Adrenal gland (tissue), 12 donors: ENCODE measurements around the gene CREB5. TPM values are rescaled to one million over a fixed set of nuclear protein-coding genes. Genes with fewer than 3 reads are reported as not detected.

ENCODE experiments used
- DNase-seq, 7 donors: peaks; one replicate each; pipeline ENCODE4 v3.0.0-alpha.2; 2019 to 2020
- H3K27ac ChIP-seq, 5 donors: fragments of 200-600 bp; sonication (generic) in 4 of 5; 1 replicate in 3 of 5; 2 replicates in 2 of 5; pipeline versions ENCODE4 v1.5.1 to v1.8.0; 2016 to 2020; ENCODE audit warnings: mild to moderate bottlenecking in 1 of 5
- H3K27me3 ChIP-seq: fragments of 200-600 bp; 2 replicates; pipeline ENCODE4 v1.8.0; 2021
- H3K36me3 ChIP-seq, 2 donors: fragments of 200-600 bp; replicated peaks in 1 of 2; 1 replicate in 1 of 2; 2 replicates in 1 of 2; pipeline versions ENCODE4 v1.5.1 to v1.8.0; 2018 to 2022
- H3K4me1 ChIP-seq, 2 donors: fragments of 200-600 bp; replicated peaks in 1 of 2; 1 replicate in 1 of 2; 2 replicates in 1 of 2; pipeline versions ENCODE4 v1.5.1 to v1.8.0; 2018 to 2021
- H3K4me3 ChIP-seq, 4 donors: fragments of 200-600 bp; sonication (generic) in 3 of 4; one replicate each; pipeline ENCODE4 v1.5.1; 2016 to 2018
- H3K9me3 ChIP-seq, 3 donors: fragments of 200-600 bp; sonication (generic) in 1 of 3; replicated peaks in 1 of 3; 1 replicate in 2 of 3; 2 replicates in 1 of 3; pipeline versions ENCODE4 v1.5.1 to v1.8.0; 2016 to 2021
- POLR2A ChIP-seq, 2 donors: fragments of 450-650 bp; IDR thresholded peaks; one replicate each; pipeline ENCODE4 v1.6.1; 2017; ENCODE audit warnings: antibody characterized with exemption in 2 of 2, mild to moderate bottlenecking in 2 of 2, moderate library complexity in 1 of 2
- WGBS, 4 donors: extraction: QIAGEN DNeasy Blood & Tissue Kit in 2 of 4; methylation state at CpG; one replicate each; pipeline versions ENCODE4 v1.1.5 to v1.1.7; 2013 to 2017; 5-methylcytosine and 5-hydroxymethylcytosine counted together
- intact Hi-C, 2 donors: fragments of 100-400 bp; cut with DNase I; formaldehyde crosslinking; loops; one replicate each; pipeline versions ENCODE4 v1.14.1 to v1.15.0; 2022 to 2023
- polyA plus RNA-seq, 3 donors: library from polyadenylated mRNA; stranded (reverse); fragments of 200-250 nt in 2 of 3; fragments of 350-450 nt in 1 of 3; fragmentation: Illumina TruSeq in 1 of 3; extraction: RNeasy Lipid Tissue Mini Kit (QIAGEN cat#74804) in 1 of 3; gene quantifications; one replicate each; pipeline ENCODE4 v1.2.3, GENCODE V29; 2013 to 2014
- total RNA-seq, 9 donors: library from RNA; depleted of rRNA in 4 of 9; stranded (reverse); fragments of >200 nt in 4 of 9; fragments of 120-200 nt in 1 of 9; fragmentation: NEBNext Ultra II Directional in 1 of 9; extraction: Animal tissue kit (Norgen Biotek cat#: 25700) in 1 of 9; gene quantifications; one replicate each; pipeline versions ENCODE4 v1.1.0 to v1.2.4, GENCODE V29; 2013 to 2023
- TF ChIP-seq, protein P1 (sequence below), 6 experiments: fragments of 450-650 bp in 4 of 6; fragments of 200-600 bp in 2 of 6; sonication (generic) in 1 of 6; IDR thresholded peaks; 1 replicate in 5 of 6; 2 replicates in 1 of 6; pipeline versions ENCODE4 v1.5.1 to v1.8.0; 2016 to 2021; ENCODE audit warnings: antibody characterized with exemption in 6 of 6, mild to moderate bottlenecking in 2 of 6, moderate library complexity in 1 of 6
- donor health status: healthy with polysubstance abuse.
- donor health status: Bipolar disorder and iron deficiency.
- donor health status: DM: yes; HTN: yes; CAD: no.
- donor health status: DM: no; HTN: no; CAD: no.
- donor health status: DM: no; HTN: no; CAD: no.
- donor health status: DM: yes; HTN: yes; CAD: no.

The CREB5 gene
- total and polyA plus RNA-seq, 12 donors, result 0.69 to 5.4 (median 1.3) TPM

DNA sequence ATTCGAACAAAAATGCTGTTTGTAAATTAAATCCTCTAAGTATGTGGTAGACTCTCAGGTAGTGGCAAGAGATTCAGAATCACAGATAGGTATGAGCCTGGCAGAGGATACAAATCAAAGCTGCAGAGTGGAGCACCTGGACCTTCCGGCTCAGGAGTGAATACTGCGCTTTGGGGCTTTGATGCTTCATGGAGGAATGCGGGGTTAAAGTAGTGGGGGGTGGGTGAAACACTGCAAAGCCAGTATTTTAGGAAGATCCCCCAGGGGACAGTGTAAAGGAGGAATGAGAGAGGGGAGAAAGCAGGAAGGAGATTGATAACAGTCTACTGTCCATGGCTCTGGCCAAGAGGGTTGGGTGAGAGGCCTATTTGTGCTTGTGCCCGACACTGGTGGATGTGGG, 43.2 kb downstream of the CREB5 start:
- Histone ChIP-seq H3K36me3 (no peaks in the 10 kb centered on the region), H3K4me1 (no peaks in the 10 kb centered on the region), H3K4me3 (no peak overlapping the region), H3K27me3 (no peaks in the 10 kb centered on the region), H3K27ac (no peak overlapping the region), H3K9me3 (no peaks in the 10 kb centered on the region)
- TF ChIP-seq, protein P1, sequence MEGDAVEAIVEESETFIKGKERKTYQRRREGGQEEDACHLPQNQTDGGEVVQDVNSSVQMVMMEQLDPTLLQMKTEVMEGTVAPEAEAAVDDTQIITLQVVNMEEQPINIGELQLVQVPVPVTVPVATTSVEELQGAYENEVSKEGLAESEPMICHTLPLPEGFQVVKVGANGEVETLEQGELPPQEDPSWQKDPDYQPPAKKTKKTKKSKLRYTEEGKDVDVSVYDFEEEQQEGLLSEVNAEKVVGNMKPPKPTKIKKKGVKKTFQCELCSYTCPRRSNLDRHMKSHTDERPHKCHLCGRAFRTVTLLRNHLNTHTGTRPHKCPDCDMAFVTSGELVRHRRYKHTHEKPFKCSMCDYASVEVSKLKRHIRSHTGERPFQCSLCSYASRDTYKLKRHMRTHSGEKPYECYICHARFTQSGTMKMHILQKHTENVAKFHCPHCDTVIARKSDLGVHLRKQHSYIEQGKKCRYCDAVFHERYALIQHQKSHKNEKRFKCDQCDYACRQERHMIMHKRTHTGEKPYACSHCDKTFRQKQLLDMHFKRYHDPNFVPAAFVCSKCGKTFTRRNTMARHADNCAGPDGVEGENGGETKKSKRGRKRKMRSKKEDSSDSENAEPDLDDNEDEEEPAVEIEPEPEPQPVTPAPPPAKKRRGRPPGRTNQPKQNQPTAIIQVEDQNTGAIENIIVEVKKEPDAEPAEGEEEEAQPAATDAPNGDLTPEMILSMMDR (IDR thresholded peaks at IDR 0.05), result no peak
- TF ChIP-seq POLR2A (IDR thresholded peaks at IDR 0.05), result no peak
- intact Hi-C loops, result no loop called here
- 81 to 94% (median 88%) methylated on average over 5 of the region's 5 CpGs for WGBS, 4 donors
- no peak for DNase-seq

GRCh38 chr7:28456044-28456443, 43.7 kb downstream of the CREB5 start:
- Histone ChIP-seq H3K36me3 (no peaks in the 10 kb centered on the region), H3K9me3 (no peaks in the 10 kb centered on the region), H3K27me3 (no peaks in the 10 kb centered on the region), H3K4me1 (no peaks in the 10 kb centered on the region), H3K27ac (no peak overlapping the region), H3K4me3 (no peak overlapping the region)
- no peak for TF ChIP-seq POLR2A (IDR thresholded peaks at IDR 0.05)
- TF ChIP-seq, protein P1 (IDR thresholded peaks at IDR 0.05), result no peak
- intact Hi-C loops, result no loop called here
- WGBS, 4 donors, result 36 to 47% (median 42%) methylated on average over 1 of the region's 1 CpG
- no peak for DNase-seq

GRCh38 chr7:28458732-28459131, 46.4 kb downstream of the CREB5 start:
- intact Hi-C loops, result no loop called here
- H3K4me1 ChIP-seq, result no peaks in the 10 kb centered on the region
- H3K4me3 ChIP-seq, result no peak overlapping the region
- H3K27ac ChIP-seq, result no peak overlapping the region
- 71 to 88% (median 79%) methylated on average over 8 of the region's 8 CpGs for WGBS, 4 donors
- H3K9me3 ChIP-seq, result no peaks in the 10 kb centered on the region
- no peaks in the 10 kb centered on the region for H3K27me3 ChIP-seq
- no peak for TF ChIP-seq POLR2A (IDR thresholded peaks at IDR 0.05)
- TF ChIP-seq, protein P1 (IDR thresholded peaks at IDR 0.05), result no peak
- no peak for DNase-seq
- no peaks in the 10 kb centered on the region for H3K36me3 ChIP-seq

DNA sequence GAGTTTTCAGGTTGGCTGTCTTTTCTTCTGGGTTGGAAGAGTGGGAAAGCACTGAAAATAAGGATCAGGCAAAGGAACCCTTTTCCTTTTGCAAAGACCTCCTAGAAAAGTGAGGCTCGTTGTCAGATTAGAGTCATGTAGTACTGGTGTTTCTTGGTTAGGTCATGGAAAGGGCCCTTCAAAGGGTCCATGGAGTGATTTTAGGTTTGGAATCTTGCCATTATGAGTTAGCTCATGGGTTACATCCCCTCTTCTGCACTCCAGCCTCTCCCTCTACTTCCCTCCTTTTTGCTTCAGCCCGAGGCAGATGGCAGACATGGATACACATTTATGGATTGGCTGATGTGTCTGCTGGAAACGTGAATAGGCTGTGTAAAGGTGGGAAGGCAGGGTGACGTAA, 47.0 kb downstream of the CREB5 start:
- intact Hi-C loops, result no loop called here
- WGBS, 4 donors, result 78 to 87% (median 83%) methylated on average over 4 of the region's 4 CpGs

More for the DNA sequence above, 47.0 kb downstream of the CREB5 start:
- Histone ChIP-seq H3K36me3 (no peaks in the 10 kb centered on the region), H3K4me3 (no peak overlapping the region), H3K27me3 (no peaks in the 10 kb centered on the region), H3K9me3 (no peaks in the 10 kb centered on the region), H3K4me1 (no peaks in the 10 kb centered on the region), H3K27ac (no peak overlapping the region)
- no peak for TF ChIP-seq POLR2A (IDR thresholded peaks at IDR 0.05)
- TF ChIP-seq, protein P1 (IDR thresholded peaks at IDR 0.05), result no peak
- no peak for DNase-seq
